ENCODE results near the gene GCN1.

GCN1 gene

DNA sequence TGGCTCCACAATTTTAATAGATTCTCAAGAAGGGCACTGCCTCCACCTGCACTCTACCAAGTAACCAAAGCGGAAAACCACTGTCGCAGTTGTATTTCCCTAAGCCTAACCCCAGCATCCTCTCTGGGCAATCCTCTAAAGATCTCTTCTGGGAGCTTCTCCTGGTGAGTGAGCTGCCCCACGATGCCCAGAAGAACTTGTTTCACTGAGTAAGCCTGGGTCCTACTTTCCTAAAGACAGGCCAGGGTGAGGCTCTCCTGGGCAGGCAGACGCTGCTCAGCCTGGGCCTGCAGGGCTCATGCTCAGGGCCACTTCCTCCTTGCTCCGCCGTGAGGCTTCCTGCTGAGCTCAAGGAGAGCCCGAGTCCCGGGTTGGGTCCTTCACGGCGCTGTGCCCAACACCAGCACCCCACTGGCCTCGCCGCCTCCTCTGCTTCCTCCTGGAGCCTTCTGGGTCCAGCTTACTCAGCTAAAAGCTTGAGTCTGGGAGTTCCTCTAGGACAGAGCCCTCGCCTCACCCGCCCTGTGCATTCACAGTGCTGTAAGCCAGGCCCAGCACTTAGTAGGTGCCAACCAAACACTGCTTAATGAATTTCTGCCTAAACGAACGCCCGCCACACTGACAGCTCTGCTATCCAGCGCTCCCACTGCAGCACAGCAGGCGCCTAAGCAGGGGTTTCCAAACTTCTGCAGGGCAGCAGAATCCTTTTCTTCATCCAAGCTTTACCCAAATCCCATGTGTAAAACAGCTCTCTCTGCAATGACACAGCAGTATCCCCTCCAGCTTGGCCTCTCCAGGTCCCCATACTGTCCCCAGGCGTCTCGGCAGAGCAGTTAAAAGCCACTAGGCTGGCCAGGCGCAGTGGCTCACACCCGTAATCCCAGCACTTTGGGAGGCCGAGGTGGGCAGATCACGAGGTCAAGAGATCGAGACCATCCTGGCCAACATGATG, 83.7 kb downstream of the GCN1 start:
- no peak for DNase-seq

DNA sequence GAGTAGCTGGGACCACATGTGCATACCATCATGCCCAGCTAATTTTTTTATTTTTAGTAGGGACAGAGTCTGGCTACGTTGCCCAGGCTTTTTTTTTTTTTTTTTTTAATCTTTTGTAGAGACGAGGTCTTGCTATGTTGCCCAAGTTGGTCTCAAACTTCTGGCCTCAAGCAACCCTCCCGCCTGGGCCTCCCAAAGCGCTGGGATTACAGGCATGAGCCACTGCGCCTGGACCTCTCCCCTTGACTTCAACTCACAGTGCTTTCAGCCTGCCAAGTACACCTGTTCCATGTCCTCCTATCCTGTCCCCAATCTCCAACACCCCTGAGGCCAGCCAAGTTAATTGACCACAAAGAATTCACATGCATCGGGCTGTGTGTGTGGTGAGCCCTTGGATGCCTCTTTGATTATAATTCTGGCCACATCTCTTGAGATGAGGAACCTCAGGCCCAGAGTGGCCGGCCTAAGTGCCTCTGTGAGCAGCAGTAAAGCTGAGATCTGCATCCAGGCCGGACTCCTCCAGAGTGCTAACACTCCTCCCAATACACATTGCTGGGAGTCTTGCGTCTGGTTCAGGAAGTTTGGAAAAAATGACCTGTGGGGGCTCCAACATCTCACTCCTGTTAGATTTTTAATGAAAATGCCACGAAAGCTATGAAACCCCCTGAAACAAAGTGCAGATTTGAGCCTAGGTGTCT, 84.8 kb downstream of the GCN1 start:
- no peak for DNase-seq

GRCh38 chr12:120106151-120106550, 88.4 kb downstream of the GCN1 start:
- DNase-seq, result no peak

GRCh38 chr12:120103371-120103770, 91.1 kb downstream of the GCN1 start:
- no peak for DNase-seq

GRCh38 chr12:120103044-120103338, 91.5 kb downstream of the GCN1 start:
- DNase-seq, result no peak

DNA sequence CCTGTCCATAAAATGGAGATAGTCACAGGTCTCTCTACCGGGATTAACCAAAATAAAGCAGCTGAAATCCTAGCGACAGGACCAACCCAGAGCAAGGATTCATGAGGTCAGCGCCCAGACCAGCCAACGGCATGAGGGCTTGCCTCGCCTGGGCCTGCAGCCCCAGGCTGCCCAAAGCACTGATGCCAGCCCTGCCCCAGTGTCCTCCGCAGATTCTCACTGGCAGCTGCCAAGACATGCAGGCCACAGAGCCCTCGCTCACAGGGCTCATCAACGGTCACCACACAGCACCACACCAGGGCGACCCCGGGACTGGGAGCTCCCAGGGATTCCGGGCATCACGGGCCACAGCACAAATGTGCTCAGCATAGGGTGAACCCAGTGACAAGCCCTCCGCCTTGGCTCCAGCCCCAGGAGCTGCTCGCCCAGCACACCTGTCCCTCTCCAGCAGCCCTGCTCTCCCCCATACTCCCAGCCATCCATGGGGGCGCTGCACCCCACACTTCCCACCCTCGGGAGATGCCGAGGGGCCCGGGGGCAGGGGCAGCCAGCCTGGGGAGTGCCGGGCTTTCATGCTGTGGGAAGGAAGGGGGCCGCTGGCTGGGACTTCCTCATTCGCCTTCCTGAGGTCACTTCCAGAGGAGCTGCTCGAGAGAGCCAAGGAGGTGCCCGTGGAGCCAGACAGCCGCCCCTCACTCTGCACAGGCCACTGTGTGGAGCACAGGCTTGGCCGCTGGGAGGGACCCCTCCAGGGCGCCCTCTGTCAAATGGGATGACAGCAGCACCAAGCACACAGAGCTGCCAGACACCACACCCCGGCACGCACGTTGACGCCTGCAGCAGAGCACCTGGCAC, 92.1 kb downstream of the GCN1 start:
- DNase-seq, result no peak

DNA sequence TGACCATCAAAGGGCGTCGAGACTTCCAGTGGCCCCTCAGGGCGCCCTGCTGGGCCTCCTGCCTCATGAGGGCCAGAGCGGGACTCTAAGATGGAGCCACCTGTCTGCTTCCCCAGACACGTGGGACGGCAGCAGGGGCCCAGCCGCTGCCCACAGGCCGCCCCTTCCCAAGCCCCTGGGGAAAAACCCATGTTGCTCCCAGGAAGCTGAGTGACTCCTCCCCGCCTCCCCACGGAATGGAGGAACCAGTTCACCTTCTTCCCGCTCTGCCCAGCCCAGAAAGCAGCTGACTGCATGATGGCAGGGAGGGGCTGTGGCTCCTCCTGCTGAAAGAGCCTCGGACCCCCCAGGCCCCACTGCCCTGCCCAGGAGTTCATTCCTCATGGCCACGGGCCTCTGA, 92.9 kb downstream of the GCN1 start:
- DNase-seq, result no peak

GRCh38 chr12:120101182-120101581, 93.3 kb downstream of the GCN1 start:
- DNase-seq, result no peak

DNA sequence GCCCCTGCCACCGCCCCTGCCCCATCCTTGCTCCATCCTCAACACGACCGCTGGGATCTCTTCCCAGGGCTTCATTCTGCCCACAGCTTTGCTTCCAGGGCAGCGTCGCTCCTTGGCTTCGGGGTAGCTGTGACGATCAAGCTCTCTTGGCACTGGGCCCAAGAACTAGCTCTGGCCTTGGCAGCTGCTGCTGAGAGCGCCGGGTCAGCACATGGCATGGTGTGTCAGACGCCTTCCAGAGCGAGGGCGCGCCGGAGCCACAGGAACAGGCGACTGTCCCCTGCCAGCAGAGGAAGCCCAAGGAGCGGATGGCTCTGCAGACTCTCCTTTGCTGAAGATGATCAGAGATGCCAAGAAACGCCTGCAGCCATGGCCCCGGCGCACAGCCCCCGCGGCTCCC, 93.9 kb downstream of the GCN1 start:
- DNase-seq, result no peak

DNA sequence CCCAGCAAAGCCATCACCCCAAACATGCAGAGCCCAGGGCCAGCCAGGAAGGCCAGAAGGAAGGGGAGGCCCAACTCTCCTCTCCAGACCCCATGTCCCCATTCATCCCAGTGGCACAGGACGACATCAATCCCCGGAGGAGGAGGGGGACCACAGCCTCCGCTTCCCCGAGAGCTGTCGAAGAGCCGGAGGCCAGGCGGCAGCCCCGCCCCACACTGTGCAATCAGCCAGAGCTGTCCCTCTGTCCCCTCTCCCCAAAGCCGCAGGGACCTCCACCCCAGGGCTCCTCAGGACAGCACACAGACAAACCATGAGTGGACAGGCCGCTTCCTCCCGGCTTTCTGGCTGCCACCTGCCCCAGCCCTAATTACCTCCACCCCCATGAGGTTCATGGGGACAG, 94.8 kb downstream of the GCN1 start:
- DNase-seq, result no peak

DNA sequence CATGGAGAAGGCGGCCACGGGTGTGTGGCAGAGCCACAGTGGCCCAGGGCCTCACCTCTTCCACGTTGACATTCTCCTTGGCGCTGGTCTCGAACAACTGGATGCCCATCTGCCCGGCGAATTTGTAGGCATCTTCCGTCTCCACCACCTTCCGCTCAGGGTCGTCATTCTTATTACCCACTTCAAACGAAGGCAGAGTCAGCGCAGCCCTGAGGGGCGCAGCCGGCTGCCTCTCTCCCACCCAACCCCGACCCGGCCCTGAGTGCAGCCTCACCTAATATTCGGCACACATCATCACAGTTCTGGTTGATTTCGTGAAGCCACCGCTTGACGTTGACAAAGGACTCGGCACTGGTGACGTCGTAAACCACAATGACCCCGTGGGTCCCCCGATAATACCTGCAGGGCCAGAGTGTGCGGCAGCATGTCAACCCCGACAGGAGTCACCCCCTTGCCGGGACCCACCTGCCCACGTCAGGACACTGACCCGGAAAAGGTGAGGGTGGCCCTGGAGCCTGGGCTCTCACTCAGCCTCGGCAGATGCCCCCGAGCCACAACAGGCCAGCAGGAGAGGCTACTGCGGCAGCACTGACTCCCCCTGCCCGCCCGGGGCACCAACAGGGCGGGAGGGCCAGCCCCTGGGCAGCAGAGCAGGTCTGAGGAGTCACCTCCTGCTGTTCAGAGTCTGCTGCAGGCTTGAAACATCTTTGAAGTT, 95.6 kb downstream of the GCN1 start:
- no peak for DNase-seq

DNA sequence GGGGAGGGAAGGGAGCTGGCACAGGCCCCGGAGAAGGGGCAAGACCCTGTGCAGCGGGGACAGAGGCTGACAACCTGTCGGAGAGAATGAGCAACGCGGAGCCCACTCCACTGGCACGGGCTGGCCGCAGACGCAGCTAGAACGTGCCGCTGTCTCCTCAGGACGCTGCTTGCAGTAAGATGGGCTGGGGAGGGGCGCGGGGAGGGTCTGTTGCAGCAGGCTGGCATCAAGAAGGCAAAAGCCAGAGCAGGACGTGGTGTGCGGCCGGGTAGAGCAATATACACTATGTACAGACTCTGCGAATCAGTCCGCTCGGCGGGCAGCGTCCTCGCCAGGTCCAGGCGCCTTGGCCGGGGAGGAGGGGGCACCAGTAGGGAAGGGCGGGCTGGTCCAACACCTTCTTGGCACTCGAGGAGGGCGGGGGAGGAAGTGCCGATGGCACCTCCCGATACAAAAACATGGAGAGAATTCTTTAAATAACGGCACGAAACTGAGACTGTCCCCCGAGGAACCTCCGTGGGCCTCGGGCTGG, 97.8 kb downstream of the GCN1 start:
- DNase-seq, result no peak

DNA sequence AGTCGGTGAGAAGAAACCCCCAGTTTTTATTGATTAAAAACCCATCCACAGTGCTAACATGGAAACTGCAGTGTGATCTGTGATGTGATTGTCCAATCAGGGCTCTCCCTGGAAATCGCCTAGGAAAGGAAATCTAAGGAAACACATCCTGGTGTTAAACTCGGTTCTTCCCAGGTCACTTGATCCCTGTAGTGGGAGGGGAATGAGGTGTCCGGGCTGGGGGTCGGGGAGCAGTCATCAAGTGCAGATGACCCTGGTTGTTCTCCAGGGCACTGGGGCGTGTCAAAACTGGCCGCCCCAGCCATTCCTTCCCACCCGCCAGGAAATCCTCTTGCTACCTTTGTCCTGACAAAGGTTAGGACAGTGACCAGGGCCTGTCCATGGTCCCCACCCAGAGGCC, 98.8 kb downstream of the GCN1 start:
- no peak for DNase-seq

DNA sequence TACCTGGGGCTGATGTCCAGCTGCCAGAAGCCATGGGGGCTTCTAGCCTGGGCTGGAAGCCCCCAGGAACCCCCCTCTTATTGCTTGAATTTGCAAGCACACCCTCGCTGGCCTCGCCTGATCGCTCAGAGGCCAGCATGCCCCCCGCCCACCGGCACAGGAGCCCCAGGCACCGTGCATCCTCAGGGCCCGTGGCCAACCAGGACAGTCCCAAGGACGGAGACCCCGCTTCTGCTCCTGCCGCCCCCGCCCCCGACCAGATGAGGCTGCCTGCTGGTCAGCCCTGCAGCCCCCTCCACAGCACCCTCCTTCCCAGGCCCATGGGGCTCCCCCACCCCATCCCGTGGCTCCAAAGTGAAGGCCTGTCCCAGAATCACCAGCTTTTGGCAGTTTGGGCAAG, 99.2 kb downstream of the GCN1 start:
- DNase-seq, result no peak

- no peak for DNase-seq
Observed at GRCh38 chr12:120094485-120094884, 100.0 kb downstream of the GCN1 start.

- DNase-seq, result no peak
Observed at GRCh38 chr12:120093592-120094355, 100.7 kb downstream of the GCN1 start.

DNA sequence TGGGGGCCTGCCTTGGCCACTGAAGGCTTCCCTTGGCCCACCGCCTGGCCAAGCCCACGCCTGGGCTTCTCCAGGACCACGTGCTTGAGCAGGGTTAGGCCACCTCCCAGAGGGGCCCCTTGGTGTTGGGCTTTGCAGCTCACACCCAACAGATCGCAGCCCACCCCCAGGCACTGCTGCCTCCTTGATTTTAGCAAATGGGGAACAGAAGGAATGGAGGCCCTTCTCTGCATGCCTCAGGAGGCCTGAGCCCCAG, 101.3 kb downstream of the GCN1 start:
- DNase-seq, result no peak

DNA sequence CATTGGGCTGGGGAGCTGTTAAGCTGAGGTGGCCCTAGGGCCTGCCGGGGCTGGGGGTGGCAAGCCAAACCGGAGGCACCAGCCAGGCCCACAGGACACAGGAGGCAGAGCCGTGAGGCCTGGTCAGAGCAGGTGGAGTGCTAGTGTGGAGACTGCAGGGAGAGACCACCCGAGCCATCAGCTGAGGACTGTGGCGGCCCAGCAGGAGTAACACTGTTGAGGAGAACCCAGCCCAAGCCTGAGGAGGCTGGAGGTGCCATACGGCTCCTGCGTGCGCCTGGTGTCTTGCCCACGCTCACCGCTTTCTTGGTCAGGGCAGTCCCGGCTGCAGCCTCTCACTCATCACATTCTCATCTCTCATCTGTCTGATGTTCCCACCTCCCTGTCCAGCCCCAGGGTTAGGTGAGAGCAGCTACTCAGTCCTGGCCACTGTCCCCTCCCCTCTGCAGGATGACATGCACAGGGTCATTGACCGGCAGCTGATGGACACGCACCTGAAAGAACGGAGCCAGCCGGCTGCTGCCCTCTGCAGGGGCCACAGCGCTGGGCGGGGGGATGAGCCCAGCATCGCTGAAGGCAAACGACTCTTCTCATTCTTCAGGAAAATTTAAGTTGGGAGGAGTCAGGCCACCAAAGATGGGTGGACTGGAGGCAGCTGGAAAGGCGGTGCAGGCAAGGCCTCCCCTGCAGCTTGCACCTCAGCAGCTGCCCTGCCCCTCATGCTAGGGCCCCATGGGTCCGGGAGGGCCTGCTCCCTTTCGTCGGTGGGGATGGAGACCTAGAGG, 101.8 kb downstream of the GCN1 start:
- no peak for DNase-seq

DNA sequence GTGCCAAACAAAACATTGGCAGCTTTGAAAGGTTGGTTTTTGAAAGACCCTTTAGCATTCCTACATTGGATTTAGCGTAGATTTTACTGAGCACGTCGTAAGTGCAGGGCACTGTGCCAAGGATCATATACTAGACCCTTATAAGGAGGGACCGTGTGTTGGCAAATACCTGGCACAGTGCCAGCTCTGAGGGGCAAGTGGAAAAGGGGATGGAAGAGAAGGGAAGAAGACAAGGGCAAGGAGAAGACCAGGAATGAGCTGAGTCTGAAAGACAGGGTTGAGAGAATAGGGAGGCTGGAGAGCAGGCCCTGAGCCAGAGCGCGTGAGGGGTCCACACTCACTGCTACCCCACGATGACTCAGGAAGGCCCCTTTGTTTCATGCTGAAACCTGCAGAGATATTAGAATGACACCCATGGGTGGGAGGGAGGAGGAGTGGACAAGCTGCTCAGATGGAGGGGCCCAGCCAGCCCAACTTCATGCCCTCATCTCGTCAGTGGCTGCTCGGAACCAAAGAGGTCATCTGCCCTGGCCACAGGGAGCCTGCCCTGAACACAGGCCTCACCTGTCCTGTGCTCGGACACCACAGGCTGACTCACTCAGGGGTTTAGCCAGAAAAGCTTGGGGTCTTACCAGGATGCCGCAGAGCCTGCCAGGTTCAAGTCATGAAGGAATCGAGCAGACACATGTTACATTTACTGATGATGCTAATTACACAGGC, 103.0 kb downstream of the GCN1 start:
- DNase-seq, result no peak

- no peak for DNase-seq
Observed at GRCh38 chr12:120090626-120091295, 103.8 kb downstream of the GCN1 start.
